Mesenchymal stem cell (in vitro differentiated cells and primary cell): ENCODE measurements around the gene PTPN21.

ENCODE experiments used
- DNase-seq: peaks from one replicate; pipeline ENCODE4 v3.0.0-alpha.2; 2013
- H2AFZ ChIP-seq: one replicate; pipeline ENCODE4 v1.6.1; 2013; ENCODE audit warnings: low read depth, mild to moderate bottlenecking, control low read depth, inconsistent platforms, low read length, moderate library complexity
- H2AK5ac ChIP-seq: 2 replicates; pipeline ENCODE4 v1.6.1; 2013; ENCODE audit warnings: low read length, moderate library complexity, mild to moderate bottlenecking, inconsistent platforms; ENCODE audit not compliant: severe bottlenecking
- H2BK120ac ChIP-seq: one replicate; pipeline ENCODE4 v1.6.1; 2013; ENCODE audit warnings: low read depth, mild to moderate bottlenecking, inconsistent platforms, low read length, moderate library complexity
- H2BK12ac ChIP-seq, 2 experiments: one replicate each; pipeline ENCODE4 v1.6.1; 2013; ENCODE audit warnings: inconsistent platforms in 2 of 2, low read length in 2 of 2, mild to moderate bottlenecking in 2 of 2, moderate library complexity in 2 of 2, control low read depth in 1 of 2
- H2BK15ac ChIP-seq: one replicate; pipeline ENCODE4 v1.6.1; 2013; ENCODE audit warnings: mild to moderate bottlenecking, low read depth, inconsistent platforms; ENCODE audit not compliant: poor library complexity, severe bottlenecking
- H2BK5ac ChIP-seq: 2 replicates; pipeline ENCODE4 v1.6.1; 2013; ENCODE audit warnings: low read depth, mild to moderate bottlenecking, low read length, control low read depth, inconsistent platforms; ENCODE audit not compliant: poor library complexity, severe bottlenecking
- H3K14ac ChIP-seq, 2 experiments: one replicate each; pipeline ENCODE4 v1.6.1; 2013; ENCODE audit warnings: inconsistent platforms in 2 of 2, low read length in 2 of 2, control low read depth in 1 of 2, mild to moderate bottlenecking in 1 of 2, moderate library complexity in 1 of 2
- H3K18ac ChIP-seq, 2 experiments: one replicate each; pipeline ENCODE4 v1.6.1; 2013; ENCODE audit warnings: inconsistent platforms in 2 of 2, low read length in 2 of 2, control low read depth in 1 of 2, low read depth in 1 of 2, mild to moderate bottlenecking in 1 of 2
- H3K23ac ChIP-seq, 2 experiments: one replicate each; pipeline ENCODE4 v1.6.1; 2013; ENCODE audit warnings: inconsistent platforms in 2 of 2, low read length in 2 of 2, mild to moderate bottlenecking in 2 of 2, moderate library complexity in 2 of 2, control low read depth in 1 of 2
- H3K27ac ChIP-seq: 2 replicates; pipeline ENCODE4 v1.5.1; 2013; ENCODE audit warnings: mild to moderate bottlenecking, moderate library complexity, low read length, control low read depth, inconsistent platforms; ENCODE audit not compliant: poor library complexity, severe bottlenecking
- H3K27me3 ChIP-seq, 2 experiments: 2 replicates each; pipeline versions ENCODE4 v1.6.1 to v1.7.0; 2013; ENCODE audit warnings: low read length in 2 of 2, mild to moderate bottlenecking in 2 of 2, moderate library complexity in 2 of 2, control low read depth in 1 of 2, inconsistent platforms in 1 of 2; ENCODE audit not compliant: control insufficient read depth in 1 of 2, insufficient read depth in 1 of 2
- H3K36me3 ChIP-seq, 2 experiments: 2 replicates each; pipeline versions ENCODE4 v1.6.1 to v1.7.0; 2013; ENCODE audit warnings: low read length in 2 of 2, control low read depth in 1 of 2, inconsistent platforms in 1 of 2, low read depth in 1 of 2, mild to moderate bottlenecking in 1 of 2; ENCODE audit not compliant: insufficient read depth in 2 of 2, control insufficient read depth in 1 of 2
- H3K4ac ChIP-seq, 2 experiments: one replicate each; pipeline ENCODE4 v1.6.1; 2013; ENCODE audit warnings: inconsistent platforms in 2 of 2, low read length in 2 of 2, mild to moderate bottlenecking in 2 of 2, moderate library complexity in 2 of 2, control low read depth in 1 of 2, low read depth in 1 of 2
- H3K4me1 ChIP-seq: 2 replicates; pipeline ENCODE4 v1.6.1; 2013; ENCODE audit warnings: low read depth, low read length, control low read depth; ENCODE audit not compliant: control insufficient read depth, insufficient read depth
- H3K4me2 ChIP-seq: 2 replicates; pipeline ENCODE4 v1.6.1; 2013; ENCODE audit warnings: low read length, mild to moderate bottlenecking, inconsistent platforms; ENCODE audit not compliant: poor library complexity, severe bottlenecking
- H3K4me3 ChIP-seq, 2 experiments: 2 replicates each; pipeline versions ENCODE4 v1.5.1 to v1.7.0; 2013; ENCODE audit warnings: low read length in 2 of 2, mild to moderate bottlenecking in 2 of 2, control low read depth in 1 of 2, low read depth in 1 of 2; ENCODE audit not compliant: insufficient read depth in 1 of 2
- H3K79me1 ChIP-seq: replicated peaks from 2 replicates; pipeline ENCODE4 v1.6.1; 2013; ENCODE audit warnings: mild to moderate bottlenecking, control low read depth, low read length, inconsistent platforms; ENCODE audit not compliant: poor library complexity, severe bottlenecking
- H3K9ac ChIP-seq: 2 replicates; pipeline ENCODE4 v1.7.0; 2013; ENCODE audit warnings: mild to moderate bottlenecking, low read length, moderate library complexity
- H3K9me3 ChIP-seq: 2 replicates; pipeline ENCODE4 v1.7.0; 2013; ENCODE audit warnings: mild to moderate bottlenecking, low read length; ENCODE audit not compliant: control insufficient read depth
- H4K8ac ChIP-seq: one replicate; pipeline ENCODE4 v1.6.1; 2013; ENCODE audit warnings: inconsistent platforms, mild to moderate bottlenecking, low read length, moderate library complexity
- H4K91ac ChIP-seq: one replicate; pipeline ENCODE4 v1.6.1; 2013; ENCODE audit warnings: mild to moderate bottlenecking, low read length, inconsistent platforms
- WGBS: methylation state at CpG from one replicate; pipeline ENCODE4 v1.1.7; 2013; ENCODE audit warnings: mixed read lengths; 5-methylcytosine and 5-hydroxymethylcytosine counted together

The PTPN21 gene

DNA sequence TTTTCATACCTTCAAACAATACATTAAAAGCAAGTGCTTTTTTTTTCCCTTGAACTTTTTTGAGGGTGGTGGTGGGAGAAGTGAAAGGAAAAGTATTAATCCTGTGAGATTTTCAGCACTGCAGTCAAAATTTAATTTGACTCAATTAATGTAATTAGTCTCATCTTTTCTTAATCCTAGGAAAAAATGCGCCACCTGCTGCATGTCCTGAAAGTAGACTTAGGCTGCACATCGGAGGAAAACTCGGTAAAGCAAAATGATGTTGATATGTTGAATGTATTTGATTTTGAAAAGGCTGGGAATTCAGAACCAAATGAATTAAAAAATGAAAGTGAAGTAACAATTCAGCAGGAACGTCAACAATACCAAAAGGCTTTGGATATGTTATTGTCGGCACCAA lies 117.1 kb downstream of the PTPN21 start:
- Histone ChIP-seq H3K4me3 (no peak overlapping the region), H3K9me3 (no peaks in the 10 kb centered on the region), H2BK12ac (no peak overlapping the region), H3K9ac (no peak overlapping the region), H3K79me1 (no peaks in the 10 kb centered on the region), H3K23ac (no peak overlapping the region), H3K14ac (no peak overlapping the region), H2BK5ac (no peak overlapping the region), H3K4me2 (no peak overlapping the region), H3K4me1 (no peaks in the 10 kb centered on the region), H3K36me3 (peaks cover 8 to 30% of the 10 kb centered on the region in 2 experiments), H4K8ac (no peak overlapping the region), H4K91ac (no peak overlapping the region), H2BK15ac (no peak overlapping the region), H3K18ac (no peak overlapping the region), H3K27me3 (no peaks in the 10 kb centered on the region), H2AK5ac (no peak overlapping the region), H2BK120ac (no peak overlapping the region), H3K4ac (no peak overlapping the region), H2AFZ (no peak overlapping the region), H3K27ac (no peak overlapping the region)
- DNase-seq = no peak
- WGBS = 91% methylated on average over 3 of the region's 5 CpGs

DNA sequence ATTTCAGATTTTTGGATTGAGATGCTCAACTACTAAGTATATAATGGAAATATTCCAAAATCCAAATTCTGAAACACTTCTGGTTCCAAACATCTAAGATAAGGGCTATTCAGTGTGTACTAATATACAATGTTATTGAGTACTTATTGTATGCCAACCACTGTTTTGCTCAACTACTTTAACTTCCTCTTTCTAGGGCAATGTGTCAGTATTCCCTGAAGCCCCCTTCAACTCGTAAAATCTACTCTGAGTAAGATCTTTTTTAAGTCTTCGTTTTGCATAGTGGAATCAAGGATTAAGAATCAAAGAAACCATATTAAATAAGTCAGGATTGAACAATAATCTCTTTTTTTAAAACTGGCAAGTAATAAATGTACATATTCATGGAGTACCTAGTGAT lies 123.8 kb downstream of the PTPN21 start:
- Histone ChIP-seq H3K27me3 (no peaks in the 10 kb centered on the region), H2AFZ (no peak overlapping the region), H3K14ac (no peak overlapping the region), H2BK12ac (no peak overlapping the region), H4K8ac (no peak overlapping the region), H3K4me3 (no peak overlapping the region), H2AK5ac (no peak overlapping the region), H3K36me3 (peaks cover 0 to 35% of the 10 kb centered on the region in 2 experiments), H2BK5ac (no peak overlapping the region), H3K4me1 (no peaks in the 10 kb centered on the region), H3K18ac (no peak overlapping the region), H2BK120ac (no peak overlapping the region), H3K27ac (no peak overlapping the region), H3K79me1 (no peaks in the 10 kb centered on the region), H4K91ac (no peak overlapping the region), H2BK15ac (no peak overlapping the region), H3K4me2 (no peak overlapping the region), H3K9me3 (no peaks in the 10 kb centered on the region), H3K9ac (no peak overlapping the region), H3K23ac (no peak overlapping the region), H3K4ac (no peak overlapping the region)
- no CpG with 5 or more reads among the region's 2 CpGs for WGBS
- no peak for DNase-seq

GRCh38 chr14:88426271-88426670 lies 128.5 kb downstream of the PTPN21 start:
- H3K27ac ChIP-seq = no peak overlapping the region
- WGBS = 77% methylated on average over 7 of the region's 7 CpGs
- no peaks in the 10 kb centered on the region for H3K79me1 ChIP-seq

DNA sequence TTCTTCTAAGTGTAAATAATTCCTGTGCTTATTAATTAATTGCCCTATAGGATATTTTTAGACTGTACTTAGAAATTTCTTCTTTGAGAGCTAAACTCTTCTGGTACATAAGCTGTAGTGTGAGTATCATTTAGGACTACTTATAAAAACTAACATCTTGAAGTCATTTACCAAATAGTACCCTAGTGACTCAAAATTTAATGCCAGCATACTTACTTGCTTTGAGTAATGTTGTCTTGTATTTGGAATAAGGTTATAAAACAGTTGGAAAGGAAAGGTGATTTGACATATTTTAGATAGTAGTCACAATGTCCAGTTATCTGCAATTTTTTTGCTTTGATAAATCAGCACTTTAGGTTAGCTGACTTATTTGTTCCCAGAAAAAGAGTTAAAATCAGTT lies 130.2 kb downstream of the PTPN21 start:
- H2AK5ac ChIP-seq = no peak overlapping the region
- no peak for DNase-seq
- H3K79me1 ChIP-seq = no peaks in the 10 kb centered on the region
- H3K4me3 ChIP-seq = no peak overlapping the region
- no peak overlapping the region for H2BK15ac ChIP-seq
- H4K8ac ChIP-seq = no peak overlapping the region
- no peak overlapping the region for H2BK5ac ChIP-seq
- no peak overlapping the region for H3K23ac ChIP-seq
- no peak overlapping the region for H2AFZ ChIP-seq
- H3K4me1 ChIP-seq = no peaks in the 10 kb centered on the region
- no peaks in the 10 kb centered on the region for H3K27me3 ChIP-seq
- H4K91ac ChIP-seq = no peak overlapping the region
- H3K4ac ChIP-seq = no peak overlapping the region
- no peaks in the 10 kb centered on the region for H3K9me3 ChIP-seq
- peak overlapping the region; percentile 4 for H3K9ac ChIP-seq
- no peak overlapping the region for H3K18ac ChIP-seq
- no peak overlapping the region for H2BK120ac ChIP-seq
- H3K27ac ChIP-seq = no peak overlapping the region
- no peak overlapping the region for H3K4me2 ChIP-seq
- H3K14ac ChIP-seq = no peak overlapping the region
- no peak overlapping the region for H2BK12ac ChIP-seq
- peaks cover 0 to 24% of the 10 kb centered on the region in 2 experiments for H3K36me3 ChIP-seq

More at GRCh38 chr14:88426271-88426670, 128.5 kb downstream of the PTPN21 start:
- Histone ChIP-seq H2BK5ac (no peak overlapping the region), H3K4me3 (no peak overlapping the region), H3K14ac (no peak overlapping the region), H2BK15ac (no peak overlapping the region), H2AK5ac (no peak overlapping the region), H4K8ac (no peak overlapping the region), H2AFZ (no peak overlapping the region), H2BK12ac (no peak overlapping the region), H2BK120ac (no peak overlapping the region), H3K23ac (no peak overlapping the region), H3K4ac (no peak overlapping the region), H3K9me3 (no peaks in the 10 kb centered on the region), H3K4me1 (no peaks in the 10 kb centered on the region), H3K4me2 (no peak overlapping the region), H3K9ac (no peak overlapping the region), H3K18ac (no peak overlapping the region), H3K36me3 (peaks cover 0 to 27% of the 10 kb centered on the region in 2 experiments), H4K91ac (no peak overlapping the region), H3K27me3 (no peaks in the 10 kb centered on the region)
- peak; percentile 35 for DNase-seq
